Left ventricle myocardium inferior (tissue), 1 donor: Measurements from ENCODE around the gene CDH6. TPM values are rescaled to one million over a fixed set of nuclear protein-coding genes. Genes with fewer than 3 reads are reported as not detected.

Experiments used
- DNase-seq: peaks from one replicate; pipeline ENCODE4 v3.0.0-alpha.2; 2020
- H3K27ac ChIP-seq: fragments of 200-600 bp; replicated peaks from 2 replicates; pipeline ENCODE4 v1.8.0; 2021
- H3K27me3 ChIP-seq: fragments of 200-600 bp; 2 replicates; pipeline ENCODE4 v1.8.0; 2021; ENCODE audit warnings: low read depth
- H3K36me3 ChIP-seq: fragments of 200-600 bp; 2 replicates; pipeline ENCODE4 v1.8.0; 2021
- H3K4me1 ChIP-seq: fragments of 200-600 bp; 2 replicates; pipeline ENCODE4 v1.8.0; 2021
- H3K4me3 ChIP-seq: fragments of 200-600 bp; 2 replicates; pipeline ENCODE4 v1.8.0; 2021; ENCODE audit warnings: mild to moderate bottlenecking, moderate library complexity
- H3K9me3 ChIP-seq: fragments of 200-600 bp; replicated peaks from 2 replicates; pipeline ENCODE4 v1.8.0; 2021
- CTCF ChIP-seq: fragments of 200-600 bp; IDR thresholded peaks from 2 replicates; pipeline ENCODE4 v1.8.0; 2021; ENCODE audit warnings: antibody characterized with exemption, mild to moderate bottlenecking, borderline replicate concordance
- intact Hi-C: fragments of 100-400 bp; cut with micrococcal nuclease; formaldehyde crosslinking; loops from one replicate; pipeline ENCODE4 v1.11.0; 2022
- total RNA-seq: library from RNA; stranded (reverse); fragmentation: NEBNext Ultra II Directional; extraction: Animal tissue kit (Norgen Biotek cat#: 25700); gene quantifications from one replicate; pipeline ENCODE4 v1.2.1, GENCODE V29; 2021
- donor health status: DM: no; HTN: yes; CAD: no; lungs with severe emphysema.

CDH6 gene
- total RNA-seq, 1 donor from 2014 or later: 2.8 TPM

GRCh38 chr5:31231177-31231838 is 37.8 kb downstream of the CDH6 start:
- Histone ChIP-seq H3K4me1 (peaks cover 28% of the 10 kb centered on the region), H3K9me3 (no peaks in the 10 kb centered on the region), H3K36me3 (no peaks in the 10 kb centered on the region), H3K27me3 (no peaks in the 10 kb centered on the region), H3K4me3 (no peak overlapping the region), H3K27ac (peak overlapping the region; percentile 68)
- intact Hi-C loops: no loop called here
- DNase-seq: no peak
- TF ChIP-seq CTCF: no peak

GRCh38 chr5:31232273-31232888 is 38.9 kb downstream of the CDH6 start:
- TF ChIP-seq CTCF: peak; percentile 77
- DNase-seq: no peak
- Histone ChIP-seq H3K4me1 (peaks cover 28% of the 10 kb centered on the region), H3K36me3 (no peaks in the 10 kb centered on the region), H3K27me3 (no peaks in the 10 kb centered on the region), H3K27ac (peak overlapping the region; percentile 68), H3K4me3 (no peak overlapping the region), H3K9me3 (no peaks in the 10 kb centered on the region)
- intact Hi-C loops: no loop called here

DNA sequence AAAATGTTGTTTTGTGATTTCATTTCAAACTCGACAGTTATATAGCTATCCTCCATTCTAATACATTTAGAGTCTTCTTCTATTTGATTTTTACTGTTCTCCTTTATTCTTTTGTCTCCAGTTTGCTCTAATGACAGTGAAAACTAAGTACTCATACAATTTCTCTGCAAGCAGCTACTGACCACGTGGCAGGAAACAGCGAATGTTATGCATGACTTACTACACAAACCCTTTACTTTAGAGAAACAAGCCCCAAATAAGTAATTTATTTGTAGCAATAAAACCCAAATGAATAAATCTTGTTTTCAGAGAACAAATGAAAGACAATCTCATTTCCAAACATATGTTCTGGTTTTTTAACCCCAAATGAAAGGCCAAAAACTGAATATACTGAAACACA is 41.9 kb downstream of the CDH6 start:
- Histone ChIP-seq H3K27ac (no peak overlapping the region), H3K4me3 (no peak overlapping the region), H3K4me1 (peaks cover 15% of the 10 kb centered on the region), H3K36me3 (no peaks in the 10 kb centered on the region), H3K27me3 (no peaks in the 10 kb centered on the region), H3K9me3 (no peaks in the 10 kb centered on the region)
- no peak for TF ChIP-seq CTCF
- intact Hi-C loops: no loop called here
- no peak for DNase-seq

- no peaks in the 10 kb centered on the region for H3K9me3 ChIP-seq
- no peak for TF ChIP-seq CTCF
These were observed 42.9 kb downstream of the CDH6 start for GRCh38 chr5:31236339-31236738.

DNA sequence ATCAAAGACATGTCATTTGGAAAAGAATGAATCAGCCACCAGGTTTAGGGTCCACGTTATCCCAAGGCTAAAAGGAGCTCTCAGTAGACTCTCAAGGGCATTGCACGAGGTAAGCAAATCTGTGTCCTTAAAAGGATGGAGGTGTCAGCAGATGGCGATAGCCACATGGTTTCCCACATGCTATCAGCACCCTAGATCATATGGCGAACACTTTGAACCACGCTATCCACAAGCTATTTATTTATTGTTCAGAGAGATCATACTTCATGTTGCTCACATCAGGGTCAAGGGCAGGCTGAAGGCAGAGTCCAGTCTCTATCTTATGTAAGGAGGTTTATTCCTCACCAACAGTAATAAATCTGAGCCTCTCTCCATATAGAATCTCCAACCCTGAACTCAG is 43.7 kb downstream of the CDH6 start:
- Histone ChIP-seq H3K27ac (no peak overlapping the region), H3K9me3 (no peaks in the 10 kb centered on the region), H3K4me1 (peaks cover 4% of the 10 kb centered on the region), H3K27me3 (no peaks in the 10 kb centered on the region), H3K4me3 (no peak overlapping the region), H3K36me3 (no peaks in the 10 kb centered on the region)
- intact Hi-C loops: no loop called here
- no peak for TF ChIP-seq CTCF
- no peak for DNase-seq

More at GRCh38 chr5:31236339-31236738, 42.9 kb downstream of the CDH6 start:
- Histone ChIP-seq H3K36me3 (no peaks in the 10 kb centered on the region), H3K4me3 (no peak overlapping the region), H3K4me1 (peaks cover 12% of the 10 kb centered on the region), H3K27me3 (no peaks in the 10 kb centered on the region), H3K27ac (no peak overlapping the region)
- intact Hi-C loops: no loop called here
- no peak for DNase-seq
